GM12892 (cell line): ENCODE results near the gene PPP1R16B.

Experiments
- DNase-seq: peaks from one replicate; pipeline ENCODE4 v3.0.0; 2011; ENCODE audit not compliant: insufficient read length
- FAIRE-seq: peaks from 2 replicates; lab custom pipeline; 2011; peaks lifted over from hg19 to GRCh38; lab: Jason Lieb, UNC
- POLR2A ChIP-seq: IDR thresholded peaks from 2 replicates; pipeline ENCODE4 v1.6.1; 2011; ENCODE audit warnings: low read depth, low read length, control low read depth
- POLR2AphosphoS5 ChIP-seq: IDR thresholded peaks from 2 replicates; pipeline ENCODE4 v1.6.1; 2011; ENCODE audit warnings: low read depth, low read length, control low read depth
- TAF1 ChIP-seq: IDR thresholded peaks from 2 replicates; pipeline ENCODE4 v1.6.1; 2011; ENCODE audit warnings: low read depth, mild to moderate bottlenecking, control low read depth, low read length, borderline replicate concordance

PPP1R16B gene

DNA sequence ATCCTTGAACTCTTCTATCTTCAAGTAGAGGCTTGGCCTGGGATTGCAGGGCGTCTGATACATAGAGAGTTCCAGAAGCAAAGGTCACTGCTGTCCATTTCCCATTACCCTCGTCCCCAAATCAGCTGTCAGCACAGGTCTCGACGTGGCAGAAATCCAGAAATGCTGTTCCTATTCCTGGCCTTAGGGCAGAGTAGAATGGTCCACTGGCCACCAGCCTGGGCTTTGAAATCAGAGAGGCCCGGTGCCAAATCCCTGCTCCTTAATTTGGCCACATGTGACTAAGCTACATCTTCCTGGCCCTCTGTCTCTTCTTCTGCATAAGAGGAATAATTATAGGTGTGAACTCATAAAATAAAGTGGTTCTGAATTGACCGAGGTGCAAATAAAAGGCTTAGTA is 79.9 kb downstream of the PPP1R16B start:
- no peak for FAIRE-seq
- TF ChIP-seq TAF1: no peak
- TF ChIP-seq POLR2AphosphoS5: no peak
- no peak for TF ChIP-seq POLR2A
- DNase-seq: no peak

DNA sequence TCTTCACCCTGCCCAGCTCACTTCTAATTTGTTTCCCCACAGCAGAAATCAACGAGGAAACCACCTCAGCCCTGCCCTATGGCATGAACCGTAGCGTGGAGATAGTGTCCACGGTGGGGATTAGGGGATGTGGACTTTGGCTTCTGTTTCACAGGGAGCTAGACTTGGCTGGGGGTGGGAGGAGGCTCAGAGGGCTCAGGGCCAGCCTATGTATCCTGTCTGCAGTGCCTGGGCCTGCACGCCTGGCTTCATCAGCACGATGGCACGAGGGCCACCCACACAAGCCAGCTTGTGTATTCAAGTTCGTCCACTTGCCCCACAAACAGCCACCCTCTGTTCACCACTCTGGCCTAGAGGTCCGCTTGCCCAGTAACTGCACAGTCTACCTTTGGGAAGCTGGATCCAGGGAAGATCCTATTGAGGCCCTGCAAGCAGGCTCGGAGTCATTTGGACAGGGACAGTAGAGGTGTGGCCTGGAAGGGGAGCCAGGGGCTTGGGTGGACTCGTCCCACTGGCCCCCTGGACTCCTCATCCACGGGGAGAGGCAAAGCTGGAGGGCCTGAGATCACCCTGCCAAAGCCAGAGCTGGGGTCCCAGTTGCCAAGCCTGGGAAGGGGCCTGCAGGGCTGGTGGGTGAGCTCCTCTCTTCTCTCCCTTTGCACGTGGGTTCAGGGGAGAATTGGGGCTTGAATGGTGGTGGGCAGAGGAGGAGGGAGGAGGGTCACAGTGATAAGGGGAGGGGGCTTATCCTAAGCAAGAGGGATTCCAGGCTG is 82.7 kb downstream of the PPP1R16B start:
- TF ChIP-seq POLR2AphosphoS5 (no peak), TAF1 (no peak)
- FAIRE-seq (no peak), DNase-seq (no peak)

DNA sequence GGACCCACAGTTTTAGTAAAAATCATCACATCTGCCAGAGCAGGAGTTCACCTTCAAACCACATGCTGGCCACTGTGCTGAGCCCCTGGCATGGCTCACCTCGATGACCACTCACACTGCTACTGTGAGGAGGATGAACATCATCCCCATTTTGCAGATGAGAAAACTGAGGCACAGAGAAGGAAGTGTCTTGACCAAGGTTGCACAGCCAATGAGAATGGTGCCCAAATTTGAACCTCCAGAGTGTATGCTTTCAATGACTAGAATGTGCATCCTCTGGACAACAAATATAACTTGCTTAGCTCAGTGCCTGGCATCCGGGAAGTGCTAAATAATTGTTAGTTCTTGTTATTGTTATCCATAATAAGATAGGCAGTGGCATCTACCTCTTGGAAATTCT is 83.6 kb downstream of the PPP1R16B start:
- no peak for FAIRE-seq
- TF ChIP-seq POLR2A (no peak), TAF1 (no peak)
- no peak for DNase-seq

DNA sequence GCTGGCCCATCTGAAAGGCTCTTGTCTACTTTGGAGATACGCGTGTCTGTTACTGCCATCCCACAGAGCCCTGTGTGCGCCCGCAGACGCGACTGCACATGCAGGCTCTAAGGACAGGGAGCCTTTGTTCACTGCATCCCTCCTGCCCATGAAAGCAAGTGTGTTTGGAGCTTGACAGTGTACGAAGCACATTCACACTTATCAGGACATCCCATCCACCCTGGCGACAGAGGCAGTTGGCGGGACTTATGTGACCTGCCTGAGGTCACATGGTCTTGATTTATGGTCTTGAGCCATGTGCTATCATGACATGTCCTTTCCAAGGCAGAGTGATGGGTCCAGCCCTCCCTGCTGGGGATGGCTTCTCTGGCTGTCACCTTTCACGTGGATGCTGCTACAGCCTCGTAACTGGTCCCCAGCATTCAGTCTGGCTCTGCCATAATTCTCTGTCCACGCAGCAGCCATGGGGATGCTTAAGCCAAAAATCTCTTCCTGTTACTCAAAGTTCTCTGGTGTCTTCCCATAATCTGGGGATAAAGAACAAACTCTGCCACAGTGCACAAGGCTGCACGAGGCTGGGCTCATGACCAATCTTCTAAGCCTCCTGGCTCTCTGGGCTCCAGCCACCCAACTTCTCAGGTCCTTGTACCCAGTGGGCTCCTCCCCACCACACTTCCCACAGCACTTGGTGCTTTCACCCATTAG is 84.4 kb downstream of the PPP1R16B start:
- TF ChIP-seq POLR2AphosphoS5 (no peak), POLR2A (0 out of 2 replicates have a peak, but pooled peaks have one; percentile 16)
- FAIRE-seq: no peak
- DNase-seq: no peak

DNA sequence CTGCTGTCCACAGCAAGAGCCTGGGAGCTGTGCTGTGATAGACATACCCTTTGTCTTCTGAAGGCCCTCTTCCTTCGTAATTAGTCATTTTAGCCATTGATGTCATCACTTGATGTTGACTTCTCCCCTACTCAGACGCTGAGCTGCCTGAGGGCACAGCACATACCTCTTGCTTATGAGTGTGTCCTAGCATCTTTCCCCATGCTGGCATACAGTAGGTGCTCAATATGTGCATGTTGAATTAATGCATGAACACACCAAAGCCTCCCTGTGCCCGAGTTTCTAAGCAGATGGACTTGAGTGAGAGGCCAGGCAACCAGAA is 85.0 kb downstream of the PPP1R16B start:
- FAIRE-seq (no peak), DNase-seq (no peak)
- TF ChIP-seq POLR2A (no peak), TAF1 (no peak), POLR2AphosphoS5 (no peak)

DNA sequence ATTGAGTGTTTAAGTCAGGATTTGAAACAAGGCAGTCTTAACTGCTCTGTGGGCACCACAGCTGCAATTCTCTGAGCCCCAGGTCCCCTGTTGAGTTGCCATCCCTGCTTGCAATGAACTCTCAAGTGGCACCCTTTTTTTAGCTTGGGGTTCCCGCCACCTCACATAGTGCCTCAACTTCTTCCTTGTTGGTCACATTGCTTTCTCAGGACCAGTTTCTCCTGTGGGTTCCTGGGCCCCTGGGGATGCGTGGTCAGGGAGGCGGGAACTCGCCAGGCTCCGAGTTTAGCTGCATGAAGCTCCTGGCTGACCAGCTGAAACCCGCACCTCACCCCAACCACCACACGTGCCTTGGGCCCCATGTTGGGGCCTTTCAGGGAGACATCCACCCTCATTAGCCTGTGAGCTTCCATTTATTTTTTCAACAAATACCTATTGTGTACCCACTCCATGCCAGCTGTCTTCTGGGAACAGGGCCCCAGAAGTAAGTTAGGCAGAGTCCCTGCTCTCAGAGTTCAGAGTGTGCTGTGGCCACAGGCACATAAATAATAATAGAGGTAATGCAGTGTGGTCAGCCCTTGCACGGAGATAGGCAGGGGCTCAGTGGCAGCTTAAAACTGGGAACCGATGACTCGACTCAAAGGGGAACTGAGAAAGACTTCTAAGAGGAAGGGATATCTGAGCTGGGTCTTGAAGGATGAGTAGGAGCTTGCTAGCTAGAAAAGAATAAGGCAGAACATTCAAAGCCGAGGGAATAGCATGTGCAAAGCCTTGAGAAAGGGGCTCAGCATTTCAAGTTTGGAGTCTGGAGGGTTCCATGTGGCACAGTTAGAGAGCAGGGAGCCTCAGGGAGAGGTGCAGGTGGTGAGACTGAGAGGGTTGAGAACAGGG is 86.8 kb downstream of the PPP1R16B start:
- DNase-seq (peak; percentile 49), FAIRE-seq (peak; percentile 90)
- TF ChIP-seq POLR2AphosphoS5 (no peak; the same call in 1 of the 2 replicates), TAF1 (no peak), POLR2A (peak; percentile 28; the same call in 1 of the 2 replicates)

DNA sequence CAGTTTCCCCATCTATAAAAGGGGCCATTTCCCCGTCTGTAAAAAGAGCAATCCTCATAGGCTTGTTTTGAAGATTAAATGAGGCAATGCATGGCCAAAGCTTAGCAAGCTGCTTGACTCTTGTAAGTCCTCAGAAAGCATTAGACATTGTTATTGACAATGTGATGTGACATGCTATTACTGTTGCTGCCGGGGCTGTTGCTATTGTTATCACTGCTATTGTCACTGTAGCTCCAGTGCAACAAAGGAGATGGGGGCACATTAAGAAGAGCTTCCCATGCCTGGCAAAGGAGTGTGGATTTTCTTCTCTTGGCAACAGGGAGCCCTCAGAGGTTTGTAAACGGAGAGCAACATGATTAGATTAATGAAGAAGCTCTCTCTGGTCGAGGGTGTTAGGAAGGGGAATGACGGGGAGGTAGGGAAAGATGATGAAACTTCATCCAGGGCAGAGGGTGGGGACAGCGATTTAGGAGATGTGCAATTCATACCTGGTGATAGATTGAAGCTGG is 87.6 kb downstream of the PPP1R16B start:
- FAIRE-seq: no peak
- no peak for TF ChIP-seq TAF1
- TF ChIP-seq POLR2A: no peak
- no peak for TF ChIP-seq POLR2AphosphoS5
- no peak for DNase-seq

DNA sequence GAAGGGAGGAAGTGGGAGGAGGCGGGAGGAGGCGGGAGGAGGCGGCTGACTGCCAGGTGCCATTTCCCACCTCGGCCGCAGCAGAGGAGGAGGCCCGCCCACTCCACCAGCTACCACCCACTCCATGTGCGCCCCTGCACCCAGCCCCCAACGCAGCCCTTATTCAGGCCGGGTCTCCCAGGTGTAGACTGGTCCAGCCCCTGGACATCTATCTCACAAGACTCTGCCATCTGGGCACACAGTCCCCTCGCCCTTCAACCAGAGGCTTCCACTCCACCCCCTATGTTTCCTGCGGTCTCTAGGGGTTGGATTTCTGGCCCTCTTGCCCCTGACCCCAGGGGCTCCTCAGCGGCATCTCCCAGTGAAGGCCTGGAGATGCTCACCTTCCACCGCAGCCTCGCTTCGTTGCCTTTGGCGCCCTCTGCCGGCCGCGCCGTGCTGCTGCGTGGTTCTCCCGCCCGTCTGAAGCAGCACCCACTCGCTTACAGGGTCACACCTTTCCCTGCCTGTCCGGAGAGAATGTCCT is 88.1 kb downstream of the PPP1R16B start:
- FAIRE-seq (peak; percentile 82), DNase-seq (peak; percentile 86)
- no peak for TF ChIP-seq POLR2A
- TF ChIP-seq TAF1: no peak
- TF ChIP-seq POLR2AphosphoS5: no peak

DNA sequence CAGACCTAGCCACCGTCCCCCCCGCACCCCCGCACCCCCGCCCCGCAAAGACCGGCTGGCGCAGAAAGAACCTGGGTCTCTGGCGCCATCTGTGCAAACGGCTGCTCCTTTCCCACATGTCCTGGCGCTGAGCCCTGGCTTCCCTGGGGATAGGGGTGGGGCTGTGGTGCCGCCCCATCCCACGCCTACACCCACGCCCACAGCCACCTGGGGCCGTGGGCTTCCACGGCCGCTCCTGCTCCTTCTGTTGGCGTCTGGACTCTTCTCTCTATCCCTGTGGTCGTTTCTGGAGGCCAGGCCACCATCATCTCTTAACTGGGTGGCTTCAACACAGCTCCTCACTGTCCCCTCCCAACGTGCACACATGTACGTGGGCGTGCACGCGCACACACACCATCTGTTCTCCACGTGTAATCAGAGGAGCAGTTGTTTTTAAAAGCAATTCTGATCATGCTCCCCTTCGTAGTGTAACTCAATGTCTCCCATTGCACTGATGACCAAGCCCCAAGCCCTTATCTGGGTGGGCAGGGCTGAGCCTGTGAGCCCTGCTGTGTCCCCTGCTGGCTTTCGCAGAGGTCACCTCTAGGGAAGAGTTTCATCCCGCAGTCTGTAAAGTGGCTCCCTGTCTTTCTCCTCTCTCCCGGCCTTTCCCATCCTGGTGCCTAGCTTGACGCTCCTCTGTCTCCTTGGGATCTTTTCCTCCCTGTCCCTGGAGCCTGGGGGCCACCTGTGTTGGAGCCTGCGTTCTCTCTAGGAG is 88.8 kb downstream of the PPP1R16B start:
- DNase-seq: no peak
- FAIRE-seq: no peak
- TF ChIP-seq POLR2AphosphoS5 (no peak), POLR2A (no peak), TAF1 (no peak)

DNA sequence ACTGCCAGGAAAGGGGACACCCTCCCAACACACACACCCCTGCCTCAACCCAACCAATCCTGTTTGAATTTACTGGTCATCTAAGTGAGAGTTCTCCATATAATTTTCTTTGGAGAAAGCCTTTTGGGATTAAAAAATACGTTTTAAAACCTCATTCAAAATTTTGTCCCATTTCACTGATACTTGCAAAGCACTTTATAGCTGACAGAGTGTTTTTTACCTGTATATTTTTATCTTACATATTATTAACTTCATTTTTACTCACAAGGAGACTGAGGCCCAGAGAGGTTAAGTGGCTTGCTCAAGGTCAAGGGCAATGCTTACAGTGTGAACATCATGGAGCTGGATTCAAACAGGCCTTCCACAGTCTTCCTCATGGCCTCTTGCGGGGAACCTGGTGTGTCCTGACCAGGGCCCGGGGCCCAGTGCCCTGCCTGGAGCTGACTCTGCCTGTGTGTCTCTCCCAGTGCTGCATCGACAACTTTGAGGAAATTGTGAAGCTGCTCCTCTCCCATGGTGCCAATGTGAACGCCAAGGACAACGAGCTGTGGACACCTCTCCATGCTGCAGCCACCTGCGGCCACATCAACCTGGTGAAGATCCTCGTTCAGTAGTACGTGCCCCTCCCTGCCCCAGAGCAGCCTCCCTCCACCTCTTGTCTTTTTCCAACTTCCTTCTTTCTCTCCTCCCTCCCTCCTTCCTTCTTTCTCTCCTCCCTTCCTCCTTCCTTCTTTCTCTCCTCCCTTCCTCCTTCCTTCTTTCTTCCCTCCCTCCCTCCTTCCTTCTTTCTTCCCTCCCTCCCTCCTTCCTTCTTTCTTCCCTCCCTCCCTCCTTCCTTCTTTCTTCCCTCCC is 89.8 kb downstream of the PPP1R16B start:
- TF ChIP-seq POLR2A (no peak), TAF1 (no peak), POLR2AphosphoS5 (no peak)
- DNase-seq (no peak), FAIRE-seq (no peak)
